ENCODE measurements around the gene KLHL26. TPM values are rescaled to one million over a fixed set of nuclear protein-coding genes. Genes with fewer than 3 reads are reported as not detected.

Gene KLHL26
- total RNA-seq, 1 experiment from 2014 or later: 7.0 TPM

- DNase-seq (ENCODE audit: low read depth): no peak
These were observed 12.1 kb downstream of the KLHL26 start for GRCh38 chr19:18648973-18649315.

- DNase-seq (ENCODE audit: low read depth): no peak
These were observed 12.7 kb downstream of the KLHL26 start for GRCh38 chr19:18649371-18650020.

GRCh38 chr19:18650021-18650390, 13.2 kb downstream of the KLHL26 start:
- no peak for DNase-seq (ENCODE audit: low read depth)

- DNase-seq (ENCODE audit: low read depth): peak; percentile 60
These were observed 13.7 kb downstream of the KLHL26 start for GRCh38 chr19:18650468-18651041.

GRCh38 chr19:18651300-18651699, 14.5 kb downstream of the KLHL26 start:
- DNase-seq (ENCODE audit: low read depth): no peak

GRCh38 chr19:18651733-18652132, 14.9 kb downstream of the KLHL26 start:
- DNase-seq (ENCODE audit: low read depth): no peak

- DNase-seq (ENCODE audit: low read depth): no peak
These were observed 17.0 kb downstream of the KLHL26 start for GRCh38 chr19:18653853-18654252.

- no peak for DNase-seq (ENCODE audit: low read depth)
These were observed 17.6 kb downstream of the KLHL26 start for GRCh38 chr19:18654469-18654868.

GRCh38 chr19:18655173-18655844, 18.5 kb downstream of the KLHL26 start:
- no peak for DNase-seq (ENCODE audit: low read depth)

GRCh38 chr19:18656337-18657086, 19.7 kb downstream of the KLHL26 start:
- no peak for DNase-seq (ENCODE audit: low read depth)

- DNase-seq (ENCODE audit: low read depth): peak; percentile 78
These were observed 20.9 kb downstream of the KLHL26 start for GRCh38 chr19:18657590-18658365.

- no peak for DNase-seq (ENCODE audit: low read depth)
These were observed 21.6 kb downstream of the KLHL26 start for GRCh38 chr19:18658366-18658855.

GRCh38 chr19:18659281-18660050, 22.6 kb downstream of the KLHL26 start:
- DNase-seq (ENCODE audit: low read depth): no peak

GRCh38 chr19:18660051-18660910, 23.5 kb downstream of the KLHL26 start:
- DNase-seq (ENCODE audit: low read depth): peak; percentile 79

- no peak for DNase-seq (ENCODE audit: low read depth)
These were observed 24.3 kb downstream of the KLHL26 start for GRCh38 chr19:18660939-18661670.

GRCh38 chr19:18662972-18663732, 26.3 kb downstream of the KLHL26 start:
- no peak for DNase-seq (ENCODE audit: low read depth)

- no peak for DNase-seq (ENCODE audit: low read depth)
These were observed 27.2 kb downstream of the KLHL26 start for GRCh38 chr19:18663940-18664530.

- DNase-seq (ENCODE audit: low read depth): no peak
These were observed 29.0 kb downstream of the KLHL26 start for GRCh38 chr19:18665771-18666202.
